Right renal cortex interstitium (tissue), 3 donors: ENCODE measurements around the gene PSMB10. TPM values are rescaled to one million over a fixed set of nuclear protein-coding genes. Genes with fewer than 3 reads are reported as not detected.
"Not testable (repeated sequence)": the region's sequence is repeated elsewhere in the genome, so short reads cannot be mapped to it uniquely, and the experiment has no call there.

Experiments used
- DNase-seq, 3 donors: peaks; one replicate each; pipeline ENCODE4 v3.0.0-alpha.2; 2013; ENCODE audit warnings: low read depth in 3 of 3, low spot score in 2 of 3
- polyA plus RNA-seq, 3 donors: library from polyadenylated mRNA; unstranded; fragments of 120-200 nt; gene quantifications; one replicate each; pipeline ENCODE4 v1.2.1, GENCODE V29; 2013; ENCODE audit not compliant: insufficient read length in 3 of 3

PSMB10 gene
- polyA plus RNA-seq, 3 donors: 20.3 to 21.9 (median 21.8) TPM

- no peak for DNase-seq
These were observed 6.6 kb upstream of the PSMB10 start for GRCh38 chr16:67943256-67943618.

- DNase-seq: no peak
These were observed 6.0 kb upstream of the PSMB10 start for GRCh38 chr16:67942510-67943255.

GRCh38 chr16:67942200-67942509 is 5.5 kb upstream of the PSMB10 start:
- DNase-seq: no peak

DNA sequence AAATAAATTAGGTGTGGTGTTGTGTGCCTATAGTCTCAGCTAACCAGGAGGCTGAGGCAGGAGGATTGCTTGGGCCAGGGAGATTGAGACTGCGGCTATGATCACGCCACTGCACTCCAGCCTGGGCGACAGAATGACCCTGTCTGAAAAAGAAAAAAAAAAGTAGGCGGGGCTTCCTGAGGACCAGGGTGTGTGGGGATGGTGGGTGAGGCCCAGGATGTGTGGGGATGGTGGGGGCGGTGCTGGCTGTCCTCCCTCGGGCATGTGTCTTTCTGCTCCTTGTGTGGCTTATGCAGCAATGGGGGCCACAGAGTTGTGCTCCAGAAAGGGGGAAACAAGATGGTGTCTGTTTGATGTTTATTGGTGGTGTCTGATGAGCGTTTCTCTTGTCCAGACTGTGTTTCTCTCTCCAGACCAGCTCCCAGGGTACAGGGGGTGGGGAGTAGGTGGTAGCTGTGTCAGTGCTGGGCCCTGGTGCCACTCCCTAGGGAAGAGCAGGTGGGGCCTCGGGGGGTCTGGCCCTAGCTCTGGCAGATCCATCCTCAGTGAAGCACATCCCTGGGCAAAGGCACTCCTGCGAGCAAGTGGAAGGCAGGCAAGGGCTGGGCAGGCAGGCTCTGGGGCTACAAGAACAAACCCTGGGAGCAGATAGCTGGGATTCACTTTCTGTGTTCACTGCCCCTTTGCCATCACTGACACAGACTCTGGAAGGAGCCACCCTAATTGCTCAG is 5.0 kb upstream of the PSMB10 start:
- no peak for DNase-seq

DNA sequence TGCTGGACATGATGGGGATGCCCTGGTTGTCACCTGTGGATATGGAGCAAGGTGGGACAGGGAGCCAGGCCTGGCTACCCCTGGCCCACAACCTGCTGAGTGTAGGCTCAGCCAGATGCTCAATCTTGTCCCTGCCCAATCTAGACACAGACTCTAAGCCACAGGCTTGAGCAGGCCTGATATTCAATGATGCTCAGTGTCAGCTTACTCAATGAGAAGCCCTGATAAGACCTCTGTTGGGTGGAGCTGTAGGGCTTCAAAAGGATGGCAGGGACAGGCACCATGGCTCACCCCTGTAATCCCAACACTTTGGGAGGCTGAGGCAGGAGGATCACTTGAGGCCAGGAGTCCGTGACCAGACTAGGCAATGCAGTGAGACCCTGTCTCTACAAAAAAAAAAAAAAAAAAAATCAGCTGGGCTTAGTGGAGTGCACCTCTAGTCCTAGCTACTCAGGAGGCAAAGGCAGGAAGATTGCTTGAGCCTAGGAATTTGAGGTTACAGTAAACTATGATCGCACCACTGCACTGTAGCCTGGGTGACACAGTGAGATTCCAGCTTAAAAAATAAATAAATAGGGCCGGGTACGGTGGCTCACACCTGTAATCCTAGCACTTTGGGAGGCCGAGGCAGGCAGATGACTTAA is 3.9 kb upstream of the PSMB10 start:
- no peak for DNase-seq

- DNase-seq: no peak
These were observed 3.1 kb upstream of the PSMB10 start for GRCh38 chr16:67939507-67940445.

DNA sequence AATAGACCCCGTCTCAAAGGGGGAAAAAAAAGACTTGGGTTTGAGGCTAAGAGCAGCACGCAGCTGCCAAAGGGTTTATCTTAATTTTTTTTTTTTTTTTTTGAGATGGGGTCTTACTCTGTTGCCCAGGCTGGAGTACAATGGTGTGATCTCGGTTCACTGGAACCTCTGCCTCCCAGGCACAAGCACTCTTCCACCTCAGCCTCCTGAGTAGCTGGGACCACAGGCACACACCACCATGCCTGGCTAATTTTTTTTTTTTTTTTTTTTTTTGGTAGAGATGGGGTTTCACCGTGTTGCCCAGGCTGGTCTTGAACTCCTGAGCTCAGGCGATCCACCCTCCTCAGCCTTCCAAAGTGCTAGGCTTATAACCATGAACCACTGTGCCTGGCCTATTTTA is 1.1 kb upstream of the PSMB10 start:
- DNase-seq: not testable (repeated sequence)

DNA sequence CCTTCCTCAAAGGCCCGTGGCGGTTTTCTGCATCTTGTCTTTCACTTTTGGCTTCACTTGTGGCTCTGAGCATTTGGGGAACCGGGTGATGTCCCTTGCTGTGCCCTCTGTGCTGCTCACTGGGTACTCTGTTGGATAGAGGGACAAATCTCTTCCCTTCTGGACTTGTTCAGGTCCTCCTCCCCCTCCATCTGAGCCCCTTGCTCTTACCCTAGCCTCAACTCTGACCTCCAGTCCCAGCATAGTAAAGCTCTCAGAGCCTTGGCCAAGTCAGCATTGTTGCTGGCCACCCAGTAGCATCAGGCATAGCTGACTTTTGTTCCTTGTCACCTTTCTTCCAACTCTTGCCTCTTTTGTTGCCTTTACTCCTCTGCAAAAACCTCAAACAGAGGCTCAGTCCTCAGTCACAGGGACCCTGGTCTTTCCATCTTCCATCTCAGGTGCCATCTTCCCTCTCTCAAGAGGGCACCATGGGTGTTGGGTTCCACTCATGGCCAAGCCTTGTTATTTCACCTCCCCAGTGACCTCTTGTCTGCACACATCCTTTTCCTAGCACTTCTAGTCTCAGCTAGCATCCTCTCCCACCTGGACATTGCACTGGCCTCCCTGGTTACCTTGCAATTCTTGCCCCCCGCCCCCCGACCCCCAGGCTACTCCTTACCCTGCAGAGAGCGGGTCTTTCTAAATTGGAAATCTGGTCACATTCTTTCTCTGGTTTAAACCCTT is 393 bp upstream of the PSMB10 start:
- peak in 1 of 3 donors; percentile 45 for DNase-seq

- peak; percentile 85 to 90 (median 88) for DNase-seq
These were observed 1.1 kb downstream of the PSMB10 start for GRCh38 chr16:67935402-67936123.

GRCh38 chr16:67935101-67935401 is 1.6 kb downstream of the PSMB10 start:
- no peak for DNase-seq

GRCh38 chr16:67934306-67935100 is 2.1 kb downstream of the PSMB10 start:
- no peak for DNase-seq

DNA sequence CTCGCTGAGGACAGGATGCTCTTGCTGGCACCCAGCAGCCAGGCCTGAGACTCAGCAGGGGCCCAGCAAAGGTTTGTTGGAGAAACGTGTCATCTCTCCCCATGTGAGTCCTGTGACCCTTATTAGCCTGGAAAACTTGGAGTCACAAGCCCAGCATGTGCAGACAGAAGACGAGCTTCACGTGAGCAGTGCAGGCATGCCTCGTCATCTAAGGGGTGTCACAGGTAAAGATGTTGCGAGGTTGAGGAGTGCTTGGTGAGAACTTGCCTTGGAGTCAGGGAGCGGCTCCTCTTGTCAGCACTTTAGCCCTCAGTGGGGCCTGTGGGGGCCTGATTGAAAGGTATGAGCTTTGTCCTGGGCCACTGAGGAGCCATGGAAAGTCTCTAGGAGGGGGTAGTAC is 2.8 kb downstream of the PSMB10 start:
- DNase-seq: no peak

GRCh38 chr16:67932462-67932840 is 4.2 kb downstream of the PSMB10 start:
- DNase-seq: no peak

- DNase-seq: no peak
These were observed 4.8 kb downstream of the PSMB10 start, which contains the start of gene CTRL for GRCh38 chr16:67931712-67932461. Gene CTRL (minus strand): TSS chr16:67931862. CDS start chr16:67931852, 10 bp downstream.

DNA sequence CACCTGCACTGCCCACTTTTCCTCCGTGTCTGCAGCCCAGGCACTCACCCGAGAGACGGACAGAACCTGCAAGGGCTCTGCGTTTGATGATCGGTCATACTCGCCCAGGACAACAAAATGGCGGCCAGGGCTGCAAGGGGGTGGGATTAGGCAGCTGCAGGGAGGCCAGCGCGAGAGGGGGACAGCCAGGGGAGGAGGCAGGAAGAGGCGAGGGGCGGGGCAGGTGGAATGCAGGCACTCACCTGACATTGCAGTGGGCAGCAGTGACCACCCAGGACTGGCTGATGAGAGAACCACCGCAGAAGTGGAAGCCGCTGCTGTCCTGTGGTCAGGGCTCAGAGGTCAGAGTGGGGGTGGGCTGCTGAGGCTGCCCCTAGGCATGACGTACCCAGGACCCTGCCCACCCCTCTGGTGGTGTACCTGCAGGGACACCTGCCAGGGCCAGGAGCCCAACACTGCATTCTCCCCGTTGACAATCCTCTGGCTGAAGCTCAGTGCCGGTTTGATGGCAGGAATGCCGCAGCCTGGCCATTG is 5.9 kb downstream of the PSMB10 start:
- DNase-seq: no peak

DNA sequence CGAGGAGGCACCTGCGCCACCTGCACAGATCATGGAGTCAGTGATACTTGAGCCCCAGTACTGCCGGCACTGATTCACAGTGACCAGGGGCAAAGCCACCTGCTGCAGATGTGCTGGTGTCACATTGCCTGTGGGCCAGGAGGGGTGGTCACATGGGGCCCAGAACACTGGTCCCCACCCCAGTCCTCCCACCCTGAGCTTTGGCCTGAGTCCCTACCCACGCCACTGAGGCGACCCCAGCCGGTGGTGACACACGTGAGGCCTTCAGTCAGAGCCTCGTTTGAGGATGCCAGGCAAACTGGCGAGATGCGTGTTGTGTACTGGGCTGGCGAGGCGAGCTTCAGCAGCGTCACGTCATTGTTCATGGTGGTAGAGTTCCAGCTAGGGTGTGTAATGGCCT is 6.5 kb downstream of the PSMB10 start:
- no peak for DNase-seq

DNA sequence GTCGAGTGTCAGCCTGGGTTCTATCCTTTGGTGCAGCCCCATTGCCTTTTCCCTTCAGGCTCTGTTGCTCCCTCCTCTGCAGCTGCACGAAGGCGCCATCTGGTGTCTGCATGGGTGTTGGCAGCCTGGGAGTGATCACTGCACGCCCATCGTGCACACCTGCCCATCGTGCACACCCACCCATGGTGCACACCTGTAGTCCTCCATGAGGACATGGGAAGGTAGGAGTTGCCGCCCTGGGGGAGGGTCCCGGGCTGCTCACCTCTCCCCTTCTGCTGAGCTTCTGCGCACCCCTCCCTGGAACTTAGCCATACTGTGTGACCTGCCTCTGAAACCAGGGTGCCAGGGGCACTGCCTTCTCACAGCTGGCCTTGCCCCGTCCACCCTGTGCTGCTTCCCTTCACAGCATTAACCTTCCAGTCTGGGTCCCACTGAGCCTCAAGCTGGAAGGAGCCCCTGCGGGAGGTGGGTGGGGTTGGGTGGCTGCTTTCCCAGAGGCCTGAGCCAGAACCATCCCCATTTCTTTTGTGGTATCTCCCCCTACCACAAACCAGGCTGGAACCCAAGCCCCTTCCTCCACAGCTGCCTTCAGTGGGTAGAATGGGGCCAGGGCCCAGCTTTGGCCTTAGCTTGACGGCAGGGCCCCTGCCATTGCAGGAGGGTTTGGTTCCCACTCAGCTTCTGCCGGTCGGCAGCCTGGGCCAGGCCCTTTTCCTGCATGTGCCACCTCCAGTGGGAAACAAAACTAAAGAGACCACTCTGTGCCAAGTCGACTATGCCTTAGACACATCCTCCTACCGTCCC is 7.9 kb downstream of the PSMB10 start:
- DNase-seq: peak in 1 of 3 donors; percentile 30
